K562 (cell line): Measurements from ENCODE around the gene IFI6. TPM values are rescaled to one million over a fixed set of nuclear protein-coding genes. Genes with fewer than 3 reads are reported as not detected.

Experiments used
- BACH1 ChIP-seq: fragments of 200-800 bp; sonication (Bioruptor generic); IDR thresholded peaks from 2 replicates; pipeline ENCODE4 v1.6.1; 2016; ENCODE audit warnings: missing genetic modification characterization, missing compliant biosample characterization
- NFE2L1 ChIP-seq: fragments of 450-650 bp; IDR thresholded peaks from 2 replicates; pipeline ENCODE4 v1.6.1; 2016; ENCODE audit warnings: missing genetic modification characterization, low read depth, mild to moderate bottlenecking, missing compliant biosample characterization, moderate library complexity, borderline replicate concordance
- PRDM10 ChIP-seq: fragments of 450-650 bp; IDR thresholded peaks from 2 replicates; pipeline ENCODE4 v1.6.1; 2018; ENCODE audit not compliant: partially characterized antibody
- ZBTB1 ChIP-seq: sonication (generic); formaldehyde crosslinking; IDR thresholded peaks from 2 replicates; pipeline ENCODE4 v1.8.1; 2023; ENCODE audit warnings: missing genetic modification reagents, low read depth, mild to moderate bottlenecking, borderline replicate concordance
- ZHX1 ChIP-seq: fragments of 150-350 bp; conservative IDR thresholded peaks from 2 replicates; pipeline ENCODE4 v1.6.1; 2014; ENCODE audit warnings: low read length
- ZNF668 ChIP-seq: fragments of 250-450 bp; sonication (Bioruptor Pico); IDR thresholded peaks from 2 replicates; pipeline ENCODE4 v1.8.0; 2022; ENCODE audit warnings: mild to moderate bottlenecking, inconsistent platforms
- polyA plus RNA-seq, 8 experiments: library from polyadenylated mRNA; depleted of rRNA in 4 of 8; stranded (reverse) in 5 of 8; unstranded in 3 of 8; fragments of >200 nt; fragmentation: Nextera tagmentation in 2 of 8; fragmentation: Illumina TruSeq in 1 of 8; extraction: Ambion mirVana in 2 of 8; extraction: Trizol in 1 of 8; gene quantifications; 2 replicates each; pipeline versions ENCODE4 v1.2.1 to v1.2.3, GENCODE V29; 2011 to 2014; ENCODE audit warnings: inconsistent platforms in 1 of 8, missing spikeins in 1 of 8
- total RNA-seq, 7 experiments: library from RNA; depleted of rRNA in 6 of 7; stranded (reverse); fragments of >200 nt in 6 of 7; fragmentation: Illumina TruSeq in 2 of 7; extraction: Trizol in 2 of 7; gene quantifications; 2 replicates each; pipeline versions ENCODE4 v1.2.1 to v1.2.3, GENCODE V29; 2011 to 2021; ENCODE audit warnings: low replicate concordance in 1 of 7
- TF ChIP-seq, protein P1 (sequence below): sonication (generic); formaldehyde crosslinking; IDR thresholded peaks from 2 replicates; pipeline ENCODE4 v1.8.1; 2022; ENCODE audit warnings: missing genetic modification reagents

The IFI6 gene
- total and polyA plus RNA-seq, 9 of the 15 experiments (the other 6 are each of a cell fraction or from before 2014, with no cell fraction given) = 0.17 to 4.5 (median 2.2) TPM

- no peak for TF ChIP-seq PRDM10
- TF ChIP-seq, protein P1, sequence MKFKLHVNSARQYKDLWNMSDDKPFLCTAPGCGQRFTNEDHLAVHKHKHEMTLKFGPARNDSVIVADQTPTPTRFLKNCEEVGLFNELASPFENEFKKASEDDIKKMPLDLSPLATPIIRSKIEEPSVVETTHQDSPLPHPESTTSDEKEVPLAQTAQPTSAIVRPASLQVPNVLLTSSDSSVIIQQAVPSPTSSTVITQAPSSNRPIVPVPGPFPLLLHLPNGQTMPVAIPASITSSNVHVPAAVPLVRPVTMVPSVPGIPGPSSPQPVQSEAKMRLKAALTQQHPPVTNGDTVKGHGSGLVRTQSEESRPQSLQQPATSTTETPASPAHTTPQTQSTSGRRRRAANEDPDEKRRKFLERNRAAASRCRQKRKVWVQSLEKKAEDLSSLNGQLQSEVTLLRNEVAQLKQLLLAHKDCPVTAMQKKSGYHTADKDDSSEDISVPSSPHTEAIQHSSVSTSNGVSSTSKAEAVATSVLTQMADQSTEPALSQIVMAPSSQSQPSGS (CRISPR knock-in tag) = no peak
- TF ChIP-seq ZHX1 = no peak
- no peak for TF ChIP-seq ZBTB1 (CRISPR knock-in tag)
- no peak for TF ChIP-seq BACH1 (tag)
- no peak for TF ChIP-seq ZNF668 (CRISPR knock-in tag)
- no peak for TF ChIP-seq NFE2L1 (tag)
Observed at GRCh38 chr1:27633640-27634176, 38.3 kb downstream of the IFI6 start (continued).
